Stimulated activated naive CD4-positive, alpha-beta T cell treated with Interleukin-2 at 50 U/mL for 16 hours (primary cell): ENCODE results near the gene TBC1D22A.

Experiments used
- DNase-seq: peaks from one replicate; lab custom pipeline; 2025; lab: John Stamatoyannopoulos, UW

Gene TBC1D22A

GRCh38 chr22:47201996-47202818 lies 439.8 kb downstream of the TBC1D22A start:
- no peak for DNase-seq

DNA sequence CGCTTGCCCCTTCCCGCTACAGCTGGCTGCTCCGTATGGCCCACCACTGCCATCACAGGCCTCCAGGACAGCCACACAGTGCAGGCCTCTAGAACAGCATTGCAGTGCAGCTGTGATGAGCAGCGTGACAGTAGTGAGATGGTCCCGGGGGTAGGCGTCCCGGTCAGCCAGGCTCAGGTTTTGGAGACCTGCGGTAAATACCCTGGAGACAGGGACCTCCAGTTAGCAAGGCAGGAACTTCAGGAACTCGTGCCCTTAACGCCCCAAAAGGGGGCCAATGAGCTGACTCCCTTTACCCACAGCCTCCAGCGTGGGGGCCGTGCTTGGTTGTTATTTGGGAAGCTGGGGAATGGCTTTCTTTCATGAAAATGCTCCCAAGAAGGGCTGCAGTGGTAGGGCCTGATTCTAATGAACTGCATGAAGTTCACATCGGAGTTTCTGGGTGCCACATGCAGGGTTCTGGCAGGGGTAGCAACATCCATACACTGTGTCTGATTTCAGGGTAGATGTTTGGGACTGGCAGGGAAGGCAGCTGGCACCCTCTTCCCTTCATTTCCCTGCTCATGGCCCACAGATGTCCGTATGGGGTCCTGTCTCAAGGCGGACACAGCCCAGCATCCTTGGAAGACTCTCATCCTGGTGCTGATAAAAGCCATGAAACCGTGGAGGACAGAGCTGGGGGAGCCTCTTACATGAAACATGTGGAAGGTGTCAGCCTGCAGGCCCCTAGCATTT lies 440.5 kb downstream of the TBC1D22A start:
- no peak for DNase-seq

- DNase-seq: no peak
Observed at GRCh38 chr22:47203554-47203991, 441.1 kb downstream of the TBC1D22A start.

DNA sequence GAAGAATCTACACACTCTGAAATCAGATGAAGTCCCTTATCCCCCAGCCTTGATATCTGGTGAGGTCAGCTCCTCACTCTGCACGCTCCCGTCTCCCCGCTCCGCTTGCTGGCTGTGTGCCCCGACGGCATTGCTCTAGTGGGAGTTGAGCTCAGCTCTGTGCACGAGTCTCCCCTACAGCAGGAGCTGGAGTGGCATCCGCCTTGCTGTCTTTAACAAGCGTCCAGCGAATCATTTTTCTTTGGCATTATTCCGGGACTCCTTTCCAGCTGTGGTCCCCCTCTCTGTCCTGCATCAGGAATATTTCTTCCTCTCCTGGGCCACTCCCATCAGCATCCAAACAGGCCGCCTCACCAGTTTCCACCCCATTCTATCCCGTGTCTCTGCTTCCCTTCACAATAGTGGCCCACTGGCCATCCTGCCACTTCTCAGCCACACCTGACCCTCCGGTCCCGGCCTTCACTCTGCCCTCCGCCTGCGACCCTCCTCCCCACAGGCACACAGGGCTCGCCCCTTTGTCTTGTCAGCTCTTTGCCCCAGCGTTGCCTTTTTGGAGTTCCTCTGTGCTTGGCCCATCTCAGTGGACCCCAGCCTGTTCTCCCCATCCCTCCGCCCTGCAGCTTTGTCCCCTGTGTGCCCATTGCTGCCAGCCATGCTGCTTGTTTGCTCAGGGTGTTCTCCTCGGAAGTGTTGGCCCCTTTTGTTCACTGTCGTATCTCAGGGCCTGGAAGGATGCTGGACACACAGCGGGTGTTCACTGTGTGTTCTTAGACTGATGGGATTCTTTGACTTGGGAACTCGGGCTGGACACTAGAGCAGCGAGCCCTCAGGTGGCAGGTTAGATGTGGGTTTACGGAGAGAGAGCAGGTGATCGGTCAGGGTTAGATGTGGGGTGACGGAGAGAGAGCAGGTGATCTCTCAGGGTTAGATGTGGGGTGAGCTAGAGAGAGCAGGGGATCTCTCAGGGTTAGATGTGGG lies 441.8 kb downstream of the TBC1D22A start:
- DNase-seq: no peak

- no peak for DNase-seq
Observed at GRCh38 chr22:47205081-47205491, 442.6 kb downstream of the TBC1D22A start.

GRCh38 chr22:47205554-47205953 lies 443.1 kb downstream of the TBC1D22A start:
- no peak for DNase-seq

DNA sequence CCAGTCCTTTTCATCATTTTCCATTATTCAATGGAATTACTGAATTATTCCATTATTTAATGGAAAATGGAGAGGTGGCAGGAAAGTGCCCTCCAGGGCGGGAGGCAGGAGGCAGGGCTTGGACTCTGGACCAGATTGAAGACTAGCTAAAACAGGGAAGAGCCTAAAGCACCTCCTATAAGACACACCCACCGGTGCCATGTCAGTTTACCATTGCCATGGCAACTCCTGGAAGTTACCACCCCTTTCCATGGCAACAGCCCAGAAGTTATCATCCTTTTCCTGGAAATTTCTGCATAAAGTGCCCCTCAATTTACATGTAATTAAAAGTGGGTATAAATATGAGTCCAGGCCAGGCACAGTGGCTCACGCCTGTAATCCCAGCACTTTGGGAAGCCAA lies 443.7 kb downstream of the TBC1D22A start:
- no peak for DNase-seq

DNA sequence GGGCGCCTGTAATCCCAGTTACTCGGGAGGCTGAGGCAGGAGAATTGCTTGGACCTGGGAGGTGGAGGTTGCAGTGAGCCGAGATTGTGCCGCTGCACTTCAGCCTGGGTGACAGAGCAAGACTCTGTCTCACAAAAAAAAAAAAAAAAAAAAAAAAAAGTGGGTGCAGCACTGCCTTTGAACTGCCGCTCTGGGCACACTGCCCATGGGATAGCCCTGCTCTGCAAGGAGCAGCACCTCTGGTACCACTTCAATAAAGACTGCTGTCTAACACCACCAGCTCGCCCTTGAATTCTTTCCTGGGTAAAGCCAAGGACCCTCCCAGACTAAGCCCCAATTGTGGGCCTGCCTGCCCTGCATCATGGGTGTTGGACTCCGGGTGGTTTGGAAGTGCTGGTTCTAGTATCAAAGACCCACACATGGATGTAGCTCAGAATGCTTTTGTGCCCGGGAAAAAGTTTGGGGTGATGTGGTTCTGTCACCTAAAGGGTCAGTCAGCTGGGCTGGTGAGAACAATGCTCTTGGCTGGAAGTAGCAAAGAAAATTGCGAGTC lies 444.3 kb downstream of the TBC1D22A start:
- no peak for DNase-seq

- DNase-seq: no peak
Observed at GRCh38 chr22:47207387-47207786, 444.9 kb downstream of the TBC1D22A start.

DNA sequence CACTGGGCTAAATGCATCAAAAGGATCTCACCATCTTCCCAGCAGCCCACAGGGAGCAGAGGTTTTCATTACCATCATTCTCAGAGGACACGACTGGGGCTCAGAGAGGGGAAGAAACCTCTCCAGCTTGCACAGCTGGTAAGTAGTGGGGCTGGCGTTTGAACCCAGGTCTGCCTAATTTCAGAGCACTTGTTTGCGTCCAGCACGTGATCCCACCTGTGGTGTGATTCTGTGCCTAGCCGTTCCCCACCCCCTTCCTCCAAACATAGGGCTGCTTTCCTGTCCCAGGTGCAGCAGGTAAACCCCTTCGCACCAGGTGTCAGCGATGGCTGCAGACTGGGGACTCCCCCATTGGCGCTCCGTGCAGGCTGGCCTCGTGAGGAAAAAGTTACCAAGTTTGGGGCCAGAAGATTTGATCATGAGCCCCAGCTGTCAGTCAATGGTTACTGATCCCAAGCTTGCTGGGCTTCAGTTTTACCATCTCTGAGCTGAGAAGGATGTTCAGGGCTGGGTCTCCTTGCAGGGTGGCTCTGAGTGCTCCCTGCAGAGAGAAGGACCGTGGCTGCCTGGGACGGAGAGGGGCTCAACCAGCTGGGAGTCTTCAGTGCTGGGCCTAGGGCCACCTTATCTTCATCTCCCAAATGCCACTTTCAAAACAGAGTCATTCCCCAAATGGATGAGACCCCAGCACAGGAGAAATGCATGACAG lies 445.6 kb downstream of the TBC1D22A start:
- no peak for DNase-seq

DNA sequence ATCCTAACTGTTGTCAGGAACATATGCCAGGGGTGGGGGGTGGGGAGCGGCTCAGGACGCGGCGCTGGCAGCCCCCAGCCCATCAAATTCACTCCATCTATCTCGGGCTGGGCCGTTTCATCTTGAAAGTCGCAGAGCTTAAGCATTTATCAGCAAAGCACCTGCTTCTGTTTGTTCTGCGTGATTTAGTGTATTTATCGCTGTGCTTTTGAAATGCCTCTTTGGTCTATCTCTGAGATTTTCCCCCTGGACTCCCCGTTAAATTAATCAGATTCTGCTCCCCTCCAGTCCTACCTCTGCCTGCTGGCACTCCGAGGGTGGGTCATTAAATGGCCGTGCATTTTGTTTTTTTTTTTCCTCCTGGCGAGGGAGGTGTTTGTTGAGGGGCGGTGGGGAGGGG lies 446.2 kb downstream of the TBC1D22A start:
- no peak for DNase-seq

GRCh38 chr22:47209040-47209514 lies 446.6 kb downstream of the TBC1D22A start:
- DNase-seq: no peak

DNA sequence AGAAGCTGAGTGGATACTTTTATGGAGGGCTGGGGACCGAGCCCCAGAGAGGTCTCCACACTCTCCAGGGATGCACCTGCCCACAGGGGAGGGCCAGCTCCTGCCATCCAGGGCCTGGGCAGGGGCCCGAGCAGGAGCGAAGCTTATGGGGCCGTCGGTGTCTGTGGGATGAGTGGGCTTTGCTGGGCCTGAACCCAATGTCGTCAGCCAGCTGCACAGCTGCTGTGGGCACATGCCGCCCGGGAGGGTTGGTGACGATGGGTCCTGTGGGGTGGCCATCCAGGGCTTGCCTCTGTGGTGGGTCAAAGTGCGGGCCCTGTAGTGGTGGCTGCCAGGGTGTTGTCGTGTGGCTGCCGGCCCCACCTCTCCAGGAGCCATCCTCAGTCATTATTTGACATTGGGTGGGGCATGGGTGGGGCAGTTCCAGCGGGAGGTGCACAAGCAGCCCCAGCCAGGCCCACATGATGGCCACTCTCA lies 447.1 kb downstream of the TBC1D22A start:
- DNase-seq: no peak

DNA sequence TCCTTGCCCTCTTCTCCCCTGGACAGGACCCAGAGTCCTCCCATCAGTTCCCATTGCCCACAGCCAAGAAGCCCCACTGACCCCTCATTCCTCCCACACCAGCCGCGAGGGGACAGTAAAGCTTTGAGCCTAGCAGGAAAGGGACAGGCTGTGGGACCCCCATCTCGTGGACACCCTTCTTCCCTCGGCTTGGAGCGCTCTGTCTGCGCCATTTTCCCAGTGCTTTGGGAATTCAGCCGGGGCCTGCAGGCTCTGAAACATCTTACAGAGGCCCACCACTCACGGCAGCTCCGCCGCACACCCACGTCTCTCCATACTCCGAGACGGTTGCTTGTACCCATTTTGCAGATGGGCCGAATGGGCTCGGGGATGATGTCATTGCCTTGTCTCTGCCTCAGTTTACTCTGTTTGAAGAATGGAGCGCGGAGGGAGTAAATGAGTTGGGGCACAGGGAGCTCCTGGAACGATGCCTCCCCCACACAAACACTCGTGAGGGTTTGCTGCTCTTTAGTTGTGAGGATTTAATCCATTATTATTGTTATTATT lies 447.7 kb downstream of the TBC1D22A start:
- no peak for DNase-seq

- DNase-seq: no peak
Observed at GRCh38 chr22:47210686-47211085, 448.2 kb downstream of the TBC1D22A start.

DNA sequence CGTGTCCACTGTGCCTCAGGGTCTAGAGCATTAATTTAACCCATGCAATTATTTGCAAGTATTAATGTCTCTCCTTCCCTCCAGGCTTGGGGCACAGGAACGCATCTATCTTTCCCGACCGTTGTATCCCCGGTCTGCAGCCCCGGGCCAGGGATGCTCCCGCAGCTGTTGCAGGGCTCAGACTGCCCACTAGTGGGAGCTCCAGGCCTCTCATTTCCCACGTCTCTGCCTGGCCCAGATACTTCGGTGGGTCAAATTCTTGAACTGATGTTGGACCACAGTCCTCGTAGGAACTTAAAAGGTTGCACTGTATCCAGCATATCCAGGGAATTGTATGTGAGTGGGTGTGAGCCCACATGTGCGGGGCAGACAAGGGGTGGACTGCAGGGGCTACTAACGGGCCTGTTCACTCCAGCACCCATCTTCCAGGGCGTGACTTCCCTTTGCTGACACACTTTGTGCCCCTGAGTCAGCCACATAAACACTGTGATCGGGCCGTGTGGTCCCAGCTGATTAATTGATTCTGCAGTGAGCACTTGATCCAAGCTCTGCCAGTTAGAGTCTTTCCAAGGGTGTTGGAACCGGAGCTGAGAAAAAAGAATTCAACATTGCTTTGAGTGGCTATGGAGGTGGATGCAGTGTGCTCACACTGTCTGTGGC lies 451.3 kb downstream of the TBC1D22A start:
- no peak for DNase-seq

GRCh38 chr22:47215851-47216250 lies 453.4 kb downstream of the TBC1D22A start:
- DNase-seq: no peak

- no peak for DNase-seq
Observed at GRCh38 chr22:47218671-47219070, 456.2 kb downstream of the TBC1D22A start.

- DNase-seq: no peak
Observed at GRCh38 chr22:47219789-47220188, 457.3 kb downstream of the TBC1D22A start.

DNA sequence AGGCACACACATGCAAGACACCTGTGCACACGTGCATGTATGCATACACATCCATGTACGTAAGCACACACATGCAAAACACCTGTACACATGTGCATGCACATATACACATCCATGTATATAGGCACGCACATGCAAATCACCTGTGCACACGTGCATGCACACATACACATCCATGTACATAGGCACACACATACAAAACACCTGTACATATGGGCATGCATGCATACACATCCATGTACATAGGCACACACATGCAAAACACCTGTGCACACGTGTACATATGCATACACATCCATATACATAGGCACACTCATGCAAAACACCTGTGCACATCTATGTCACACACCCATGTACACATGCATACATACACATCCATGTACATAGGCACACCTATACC lies 458.3 kb downstream of the TBC1D22A start:
- no peak for DNase-seq
